H1 (cell line): ENCODE measurements around the gene CENPB. TPM values are rescaled to one million over a fixed set of nuclear protein-coding genes. Genes with fewer than 3 reads are reported as not detected.

Experiments used
- CTCF ChIA-PET: fragments of 300-600 bp; sonication (Branson Sonifier 250); formaldehyde crosslinking; loops from one replicate; lab custom pipeline; 2021; ENCODE audit not compliant: partially characterized antibody; lab: Charles Lee
- POLR2A ChIA-PET: fragments of 300-600 bp; sonication (Branson Sonifier 250); formaldehyde crosslinking; loops from one replicate; lab custom pipeline; 2021; ENCODE audit warnings: inconsistent platforms; ENCODE audit not compliant: partially characterized antibody; lab: Charles Lee
- DNase-seq, 2 experiments: peaks; one replicate each; pipeline versions ENCODE4 v3.0.0 to v3.0.0-alpha.2; 2010 to 2022; ENCODE audit warnings: low spot score in 2 of 2, low read depth in 1 of 2, mixed read lengths in 1 of 2
- FAIRE-seq: peaks from 2 replicates; lab custom pipeline; 2011; peaks lifted over from hg19 to GRCh38; lab: Jason Lieb, UNC
- H2AFZ ChIP-seq: 2 replicates; pipeline ENCODE4 v1.8.1; 2012; ENCODE audit warnings: low read length, inconsistent platforms
- H2AK5ac ChIP-seq: 2 replicates; pipeline ENCODE4 v1.6.1; 2013; ENCODE audit warnings: low read depth, low read length
- H2BK120ac ChIP-seq: replicated peaks from 2 replicates; pipeline ENCODE3; 2013; ENCODE audit warnings: low read depth, low read length, inconsistent platforms
- H2BK12ac ChIP-seq: 2 replicates; pipeline ENCODE4 v1.6.1; 2013; ENCODE audit warnings: low read depth, low read length
- H2BK15ac ChIP-seq: 2 replicates; pipeline ENCODE4 v1.6.1; 2013; ENCODE audit warnings: low read length
- H2BK20ac ChIP-seq: 2 replicates; pipeline ENCODE4 v1.6.1; 2013; ENCODE audit warnings: low read length
- H2BK5ac ChIP-seq: 2 replicates; pipeline ENCODE4 v1.6.1; 2013; ENCODE audit warnings: low read depth, low read length
- H3K14ac ChIP-seq: 2 replicates; pipeline ENCODE4 v1.6.1; 2013; ENCODE audit warnings: inconsistent platforms; ENCODE audit not compliant: insufficient read length
- H3K18ac ChIP-seq: 2 replicates; pipeline ENCODE4 v1.6.1; 2013; ENCODE audit warnings: low read length; ENCODE audit errors: extremely low read depth
- H3K23ac ChIP-seq: 2 replicates; pipeline ENCODE4 v1.6.1; 2013; ENCODE audit warnings: inconsistent platforms; ENCODE audit not compliant: insufficient read length
- H3K23me2 ChIP-seq: 2 replicates; pipeline ENCODE4 v1.6.1; 2013; ENCODE audit warnings: low read depth, low read length
- H3K27ac ChIP-seq: 2 replicates; pipeline ENCODE4 v1.6.1; 2011; ENCODE audit warnings: low read depth, low read length, inconsistent platforms
- H3K27me3 ChIP-seq, 4 experiments: replicated peaks in 1 of 4; 1 replicate in 1 of 4; 2 replicates in 3 of 4; pipeline versions ENCODE4 v1.6.1 to v1.8.1; 2011 to 2013; ENCODE audit warnings: low read length in 3 of 4, mild to moderate bottlenecking in 3 of 4, inconsistent platforms in 2 of 4, mixed read lengths in 2 of 4, moderate library complexity in 1 of 4; ENCODE audit not compliant: control insufficient read depth in 3 of 4, insufficient read depth in 3 of 4; ENCODE audit errors: extremely low read depth in 1 of 4
- H3K36me3 ChIP-seq, 4 experiments: 2 replicates each; pipeline versions ENCODE4 v1.6.1 to v1.8.1; 2011 to 2013; ENCODE audit warnings: mild to moderate bottlenecking in 4 of 4, low read length in 3 of 4, moderate library complexity in 2 of 4, control low read depth in 1 of 4, inconsistent platforms in 1 of 4; ENCODE audit not compliant: insufficient read depth in 4 of 4, control insufficient read depth in 2 of 4
- H3K4ac ChIP-seq: replicated peaks from 2 replicates; pipeline ENCODE3; 2013; ENCODE audit warnings: low read length, low read depth, mixed read lengths, inconsistent platforms; ENCODE audit not compliant: insufficient read length
- H3K4me1 ChIP-seq, 4 experiments: replicated peaks in 1 of 4; 1 replicate in 1 of 4; 2 replicates in 3 of 4; pipeline versions ENCODE4 v1.6.1 to v1.8.1; 2011 to 2013; ENCODE audit warnings: low read length in 3 of 4, inconsistent platforms in 2 of 4, mixed read lengths in 1 of 4; ENCODE audit not compliant: insufficient read depth in 4 of 4, control insufficient read depth in 3 of 4
- H3K4me2 ChIP-seq, 2 experiments: 2 replicates each; pipeline versions ENCODE4 v1.6.1 to v1.8.1; 2011 to 2013; ENCODE audit warnings: low read depth in 2 of 2, low read length in 2 of 2, control low read depth in 1 of 2, inconsistent platforms in 1 of 2, mild to moderate bottlenecking in 1 of 2; ENCODE audit not compliant: insufficient read depth in 1 of 2
- H3K4me3 ChIP-seq, 4 experiments: fragments of 200-600, 300-600 bp in 1 of 4; sonication (generic), shearing (Covaris generic), sonication (Bioruptor Twin) in 1 of 4; 2 replicates each; pipeline versions ENCODE4 v1.5.1 to v1.8.1; 2011 to 2016; ENCODE audit warnings: low read length in 4 of 4, low read depth in 3 of 4, control low read depth in 2 of 4, inconsistent platforms in 2 of 4, mild to moderate bottlenecking in 2 of 4, mixed read lengths in 1 of 4, moderate library complexity in 1 of 4; ENCODE audit not compliant: insufficient read depth in 2 of 4; ENCODE audit errors: extremely low read depth in 1 of 4
- H3K56ac ChIP-seq: replicated peaks from 2 replicates; pipeline ENCODE3; 2013; ENCODE audit warnings: low read depth, mild to moderate bottlenecking, mixed read lengths, low read length, inconsistent platforms; ENCODE audit not compliant: insufficient read length
- H3K79me1 ChIP-seq: 2 replicates; pipeline ENCODE4 v1.6.1; 2013; ENCODE audit warnings: low read depth, low read length, control low read depth
- H3K79me2 ChIP-seq, 2 experiments: 2 replicates each; pipeline versions ENCODE4 v1.6.1 to v1.8.1; 2012 to 2013; ENCODE audit warnings: low read length in 2 of 2, mild to moderate bottlenecking in 2 of 2, inconsistent platforms in 1 of 2; ENCODE audit not compliant: insufficient read depth in 2 of 2, control insufficient read depth in 1 of 2
- H3K9ac ChIP-seq, 4 experiments: replicated peaks in 1 of 4; 1 replicate in 1 of 4; 2 replicates in 3 of 4; pipeline versions ENCODE4 v1.6.1 to v1.8.1; 2011 to 2013; ENCODE audit warnings: low read depth in 3 of 4, low read length in 3 of 4, control low read depth in 2 of 4, mild to moderate bottlenecking in 2 of 4, moderate library complexity in 2 of 4, inconsistent platforms in 1 of 4; ENCODE audit errors: extremely low read depth in 1 of 4
- H3K9me3 ChIP-seq, 2 experiments: 2 replicates each; pipeline versions ENCODE4 v1.6.1 to v1.8.1; 2012 to 2013; ENCODE audit warnings: mild to moderate bottlenecking in 2 of 2, moderate library complexity in 2 of 2, control low read depth in 1 of 2, inconsistent platforms in 1 of 2, low read depth in 1 of 2, low read length in 1 of 2, mixed read lengths in 1 of 2; ENCODE audit not compliant: insufficient read depth in 2 of 2
- H4K20me1 ChIP-seq, 2 experiments: replicated peaks in 1 of 2; 2 replicates each; pipeline versions ENCODE3 to v1.8.1; 2011 to 2013; ENCODE audit warnings: inconsistent platforms in 2 of 2, low read length in 2 of 2, mild to moderate bottlenecking in 1 of 2; ENCODE audit not compliant: insufficient read depth in 2 of 2, control insufficient read depth in 1 of 2
- H4K5ac ChIP-seq: 2 replicates; pipeline ENCODE4 v1.6.1; 2013; ENCODE audit warnings: low read length, low read depth, mixed read lengths, inconsistent platforms; ENCODE audit not compliant: insufficient read length
- H4K8ac ChIP-seq: 2 replicates; pipeline ENCODE4 v1.8.0; 2013; ENCODE audit warnings: mild to moderate bottlenecking, moderate library complexity, low read length, inconsistent platforms; ENCODE audit not compliant: insufficient read depth; ENCODE audit errors: extremely low read depth
- H4K91ac ChIP-seq: replicated peaks from 2 replicates; pipeline ENCODE3; 2013; ENCODE audit warnings: low read length, mixed read lengths, inconsistent platforms; ENCODE audit not compliant: insufficient read length
- ATF3 ChIP-seq: IDR thresholded peaks from 2 replicates; pipeline ENCODE4 v1.6.1; 2011; ENCODE audit warnings: low read depth, mild to moderate bottlenecking, low read length; ENCODE audit not compliant: insufficient read depth
- FOSL1 ChIP-seq: IDR thresholded peaks from 2 replicates; pipeline ENCODE4 v1.6.1; 2011; ENCODE audit warnings: mild to moderate bottlenecking, low read depth, low read length, moderate library complexity; ENCODE audit not compliant: insufficient read depth
- KDM4A ChIP-seq: IDR thresholded peaks from one replicate; pipeline ENCODE4 v1.7.1; 2012; ENCODE audit warnings: low read depth, mild to moderate bottlenecking, moderate library complexity, low read length, inconsistent platforms; ENCODE audit not compliant: severe bottlenecking
- MAX ChIP-seq: IDR thresholded peaks from 2 replicates; pipeline ENCODE4 v1.6.1; 2012; ENCODE audit warnings: inconsistent platforms
- RNF2 ChIP-seq: fragments of 200-900, 300-1000 bp; sonication (generic); IDR thresholded peaks from 2 replicates; pipeline ENCODE4 v1.7.1; 2016; ENCODE audit warnings: borderline replicate concordance, low read depth, mild to moderate bottlenecking, antibody characterized with exemption, low read length; ENCODE audit not compliant: poor library complexity, severe bottlenecking; ENCODE audit errors: missing control alignments
- RXRA ChIP-seq: IDR thresholded peaks from 2 replicates; pipeline ENCODE4 v1.6.1; 2011; ENCODE audit warnings: low read depth, mild to moderate bottlenecking, low read length, moderate library complexity; ENCODE audit not compliant: insufficient read depth
- TAF1 ChIP-seq: IDR thresholded peaks from 2 replicates; pipeline ENCODE4 v1.6.1; 2011; ENCODE audit warnings: mild to moderate bottlenecking, low read depth, low read length
- WGBS, 2 experiments: shearing (Covaris generic) in 1 of 2; methylation state at CpG; one replicate each; pipeline versions ENCODE4 v1.1.6 to v1.1.7; 2013 to 2015; ENCODE audit warnings: low lambda C conversion rate in 2 of 2, mixed read lengths in 2 of 2, inconsistent platforms in 1 of 2, low coverage in 1 of 2, missing lambda C conversion rate in 1 of 2; ENCODE audit not compliant: insufficient replicate concordance in 2 of 2, insufficient coverage in 1 of 2, insufficient read length in 1 of 2; ENCODE audit errors: extremely low coverage in 1 of 2, missing lambda C conversion rate in 1 of 2; 5-methylcytosine and 5-hydroxymethylcytosine counted together
- polyA plus RNA-seq, 7 experiments: library from polyadenylated mRNA; depleted of rRNA in 3 of 7; stranded (reverse) in 5 of 7; unstranded in 2 of 7; fragments of >200 nt in 5 of 7; fragments of 200-250 nt in 2 of 7; gene quantifications; 1 replicate in 5 of 7; 2 replicates in 1 of 7; 4 replicates in 1 of 7; pipeline versions ENCODE4 v1.2.1 to v1.2.3, GENCODE V29; 2011 to 2013; ENCODE audit warnings: missing spikeins in 2 of 7, mixed read lengths in 2 of 7
- total RNA-seq: library from RNA; stranded (reverse); fragmentation: NEBNext Ultra II Directional; extraction: Animal tissue kit (Norgen Biotek cat#: 25700); gene quantifications from 2 replicates; pipeline ENCODE4 v1.2.1, GENCODE V29; 2021
- TF ChIP-seq, protein P1 (sequence below): IDR thresholded peaks from 2 replicates; pipeline ENCODE4 v1.6.1; 2011; ENCODE audit warnings: low read length, improper control_type of control experiment

The CENPB gene
- total and polyA plus RNA-seq, 2 of the 8 experiments (the other 6 are each of a cell fraction or from before 2014, with no cell fraction given) = 17.7 to 51.6 TPM

GRCh38 chr20:3820901-3821727 is 34.6 kb upstream of the CENPB start:
- peak overlapping the region; percentile 51; the same call in 1 of the 2 replicates for H3K18ac ChIP-seq
- no peak overlapping the region for H2BK20ac ChIP-seq
- H2BK15ac ChIP-seq = no peak overlapping the region
- no peaks in the 10 kb centered on the region for H4K20me1 ChIP-seq
- no peaks in the 10 kb centered on the region for H3K79me1 ChIP-seq
- H3K9ac ChIP-seq = peak overlapping the region in 3 of 4 experiments; percentile 79 to 96 (median 93); a peak in 6 of 7 replicates
- H4K8ac ChIP-seq = peak overlapping the region; percentile 79; the same call in 1 of the 2 replicates
- H3K27me3 ChIP-seq = no peaks in the 10 kb centered on the region
- no peak overlapping the region; the same call in 1 of the 2 replicates for H2AFZ ChIP-seq
- H4K5ac ChIP-seq = no peak overlapping the region
- 63% methylated on average over 20 of the region's 20 CpGs; no CpG with 5 or more reads in 1 of the 2 experiments for WGBS, 2 experiments
- H3K14ac ChIP-seq = no peak overlapping the region
- H3K23me2 ChIP-seq = peaks cover 4% of the 10 kb centered on the region; the same call in 1 of the 2 replicates
- H3K4me2 ChIP-seq = peak overlapping the region; percentile 25 to 79
- H3K23ac ChIP-seq = no peak overlapping the region
- H3K79me2 ChIP-seq = no peaks in the 10 kb centered on the region
- FAIRE-seq (no peak), DNase-seq (no peak)
- H4K91ac ChIP-seq = no peak overlapping the region
- no peak overlapping the region for H2BK120ac ChIP-seq
- no peak overlapping the region for H2AK5ac ChIP-seq
- H3K9me3 ChIP-seq = no peaks in the 10 kb centered on the region
- H3K56ac ChIP-seq = no peak overlapping the region
- ChIA-PET POLR2A (interaction anchor here (0.9 to 4.5 kb wide), 11 partner anchors 11 to 252 kb away, joined by 3 to 29 read pairs (median 3); partner anchors contain the start of gene CENPB), CTCF (interaction anchor here (0.6 to 10.6 kb wide), 14 partner anchors 9 to 72 kb away, joined by 3 to 128 read pairs (median 7); partner anchors contain the start of genes ADISSP, CENPB and SPEF1)
- no peak overlapping the region for H2BK12ac ChIP-seq
- no peak overlapping the region for H3K4ac ChIP-seq
- H3K4me1 ChIP-seq = peaks cover 0 to 8% (median 3%) of the 10 kb centered on the region in 4 experiments; a peak in 4 of 7 replicates
- no peaks in the 10 kb centered on the region for H3K36me3 ChIP-seq
- H2BK5ac ChIP-seq = no peak overlapping the region; the same call in 1 of the 2 replicates
- peak overlapping the region; percentile 92 for H3K27ac ChIP-seq
- peak overlapping the region; percentile 79 to 96 (median 90) for H3K4me3 ChIP-seq
- TF ChIP-seq TAF1 (no peak), MAX (no peak), FOSL1 (no peak), RXRA (no peak), ATF3 (no peak), RNF2 (no peak), KDM4A (no peak)
- TF ChIP-seq, protein P1, sequence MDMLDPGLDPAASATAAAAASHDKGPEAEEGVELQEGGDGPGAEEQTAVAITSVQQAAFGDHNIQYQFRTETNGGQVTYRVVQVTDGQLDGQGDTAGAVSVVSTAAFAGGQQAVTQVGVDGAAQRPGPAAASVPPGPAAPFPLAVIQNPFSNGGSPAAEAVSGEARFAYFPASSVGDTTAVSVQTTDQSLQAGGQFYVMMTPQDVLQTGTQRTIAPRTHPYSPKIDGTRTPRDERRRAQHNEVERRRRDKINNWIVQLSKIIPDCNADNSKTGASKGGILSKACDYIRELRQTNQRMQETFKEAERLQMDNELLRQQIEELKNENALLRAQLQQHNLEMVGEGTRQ = no peak; the same call in 1 of the 2 replicates
